ENCODE data around the gene CNTNAP2.

CNTNAP2 gene

GRCh38 chr7:148445260-148446044 lies 2328.9 kb downstream of the CNTNAP2 start:
- Histone ChIP-seq H3K36me3 (ENCODE audit: control insufficient read depth in 2 of 2, insufficient read depth in 1 of 2, low read length in 2 of 2) (no peaks in the 10 kb centered on the region), H3K4me3 (ENCODE audit: low read depth, low read length) (no peak overlapping the region), H3K27ac (ENCODE audit: extremely low read depth, low read depth, low read length) (no peak overlapping the region), H3K9me3 (ENCODE audit: control insufficient read depth, insufficient read depth, low read depth, low read length) (no peaks in the 10 kb centered on the region), H3K4me1 (ENCODE audit: control insufficient read depth, insufficient read depth, low read length) (no peaks in the 10 kb centered on the region)
- peak; percentile 51; the same call in 1 of the 2 replicates for TF ChIP-seq RBAK (tag by site-specific recombination; IDR thresholded peaks at IDR 0.05)
- TF ChIP-seq ZBTB6 (tag by site-specific recombination; IDR thresholded peaks at IDR 0.05): peak; percentile 54; the same call in 1 of the 2 replicates
- 0 out of 2 replicates have a peak, but pooled peaks have one; percentile 49 for TF ChIP-seq ZNF626 (tag by site-specific recombination; IDR thresholded peaks at IDR 0.05)
- no peak for TF ChIP-seq ZSCAN23 (tag by site-specific recombination; IDR thresholded peaks at IDR 0.05)
- no peak for TF ChIP-seq ZNF777 (tag by site-specific recombination; IDR thresholded peaks at IDR 0.05; ENCODE audit: borderline replicate concordance)
- no peak for TF ChIP-seq ZBTB49 (tag by site-specific recombination; IDR thresholded peaks at IDR 0.05; ENCODE audit: low read depth)
- TF ChIP-seq ZNF394 (tag by site-specific recombination; IDR thresholded peaks at IDR 0.05; ENCODE audit: borderline replicate concordance): no peak
- no peak for TF ChIP-seq ZNF792 (tag by site-specific recombination; IDR thresholded peaks at IDR 0.05)
- TF ChIP-seq ZNF518A (tag by site-specific recombination; conservative IDR thresholded peaks at IDR 0.05; ENCODE audit: low read depth): no peak
- TF ChIP-seq TRIM28 (IDR thresholded peaks at IDR 0.05; ENCODE audit: borderline replicate concordance, low read length): peak; percentile 12; the same call in 1 of the 2 replicates
- TF ChIP-seq ZNF571 (tag by site-specific recombination; IDR thresholded peaks at IDR 0.05): no peak
- TF ChIP-seq PBX3 (CRISPR knock-in tag; IDR thresholded peaks at IDR 0.05): no peak
- TF ChIP-seq ZNF529 (tag by site-specific recombination; IDR thresholded peaks at IDR 0.05; ENCODE audit: insufficient replicate concordance): peak; percentile 38
- ChIA-PET CTCF (no interaction called here), POLR2A (no interaction called here)
